Caco-2 (cell line): Measurements from ENCODE around the gene LRRC56. TPM values are rescaled to one million over a fixed set of nuclear protein-coding genes. Genes with fewer than 3 reads are reported as not detected.
A peak's percentile ranks its signal among the peaks of the same experiment; 100 is the strongest.

Experiments
- BruUV-seq: library from RNA; stranded (reverse); fragments of 400-500 nt; replicated peaks from 2 replicates; lab custom pipeline; 2021; lab: Mats Ljungman, UMichigan
- CTCF ChIA-PET: fragments of 300-600 bp; sonication (Branson Sonifier 250); formaldehyde crosslinking; loops from one replicate; lab custom pipeline; 2022; ENCODE audit warnings: antibody characterized with exemption; lab: Charles Lee
- POLR2A ChIA-PET: fragments of 300-600 bp; sonication (Branson Sonifier 250); formaldehyde crosslinking; loops from one replicate; lab custom pipeline; 2022; ENCODE audit warnings: antibody characterized with exemption; lab: Charles Lee
- DNase-seq, 2 experiments: peaks; one replicate each; pipeline versions ENCODE4 v3.0.0 to v3.0.0-alpha.2; 2020 to 2022
- H3K27me3 ChIP-seq: replicated peaks from 2 replicates; pipeline ENCODE4 v1.6.0; 2011; ENCODE audit warnings: low read length; ENCODE audit not compliant: control insufficient read depth, insufficient read depth
- H3K36me3 ChIP-seq: 2 replicates; pipeline ENCODE4 v1.5.1; 2011; ENCODE audit warnings: low read length; ENCODE audit not compliant: control insufficient read depth, insufficient read depth
- H3K4me1 ChIP-seq: fragments of 250-450 bp; sonication (Bioruptor Pico); 2 replicates; pipeline ENCODE4 v1.5.1; 2020; ENCODE audit warnings: mild to moderate bottlenecking
- H3K4me3 ChIP-seq: 2 replicates; pipeline ENCODE4 v1.5.1; 2011; ENCODE audit warnings: low read depth, mild to moderate bottlenecking, control low read depth, low read length
- H3K9me3 ChIP-seq: fragments of 250-450 bp; sonication (Bioruptor Pico); 2 replicates; pipeline ENCODE4 v1.5.1; 2020; ENCODE audit warnings: mild to moderate bottlenecking, moderate library complexity
- H3K27ac Mint-ChIP-seq: one replicate; pipeline ENCODE4 v1.8.0; 2022; ENCODE audit warnings: mixed read lengths; ENCODE audit not compliant: unreplicated experiment
- H3K27me3 Mint-ChIP-seq: one replicate; pipeline ENCODE4 v1.8.0; 2022; ENCODE audit warnings: mixed read lengths; ENCODE audit not compliant: insufficient read depth, unreplicated experiment
- H3K36me3 Mint-ChIP-seq: one replicate; pipeline ENCODE4 v1.8.0; 2022; ENCODE audit warnings: mild to moderate bottlenecking, mixed read lengths; ENCODE audit not compliant: insufficient read depth, unreplicated experiment
- H3K4me1 Mint-ChIP-seq: one replicate; pipeline ENCODE4 v1.8.0; 2022; ENCODE audit warnings: low read depth, mixed read lengths; ENCODE audit not compliant: unreplicated experiment
- H3K4me3 Mint-ChIP-seq: one replicate; pipeline ENCODE4 v1.8.0; 2022; ENCODE audit warnings: mild to moderate bottlenecking, moderate library complexity, mixed read lengths; ENCODE audit not compliant: unreplicated experiment
- H3K9me3 Mint-ChIP-seq: one replicate; pipeline ENCODE4 v1.8.0; 2022; ENCODE audit warnings: mixed read lengths; ENCODE audit not compliant: unreplicated experiment
- intact Hi-C: fragments of 100-400 bp; cut with micrococcal nuclease; formaldehyde crosslinking; loops from one replicate; pipeline ENCODE4 v1.10.0; 2022; ENCODE audit not compliant: unreplicated experiment
- microRNA-seq: library from miRNA; unstranded; fragments of <30 nt; microRNA quantifications from one replicate; pipeline ENCODE4 v1.2.0, GENCODE V29; 2022
- total RNA-seq: library from RNA; stranded (reverse); gene quantifications from 2 replicates; pipeline ENCODE4 v1.2.3, GENCODE V29; 2022
- TF ChIP-seq, protein P1 (sequence below), 2 experiments: fragments of 200-600 bp in 1 of 2; IDR thresholded peaks; 1 replicate in 1 of 2; 2 replicates in 1 of 2; pipeline versions ENCODE4 v1.5.1 to v1.8.0; 2011 to 2022; ENCODE audit warnings: antibody characterized with exemption in 1 of 2, control low read depth in 1 of 2, inconsistent platforms in 1 of 2, low read depth in 1 of 2, low read length in 1 of 2, mild to moderate bottlenecking in 1 of 2, moderate library complexity in 1 of 2; ENCODE audit not compliant: insufficient read depth in 1 of 2, severe bottlenecking in 1 of 2, unreplicated experiment in 1 of 2

Gene LRRC56
- total RNA-seq, 1 experiment from 2014 or later: 4.4 TPM

DNA sequence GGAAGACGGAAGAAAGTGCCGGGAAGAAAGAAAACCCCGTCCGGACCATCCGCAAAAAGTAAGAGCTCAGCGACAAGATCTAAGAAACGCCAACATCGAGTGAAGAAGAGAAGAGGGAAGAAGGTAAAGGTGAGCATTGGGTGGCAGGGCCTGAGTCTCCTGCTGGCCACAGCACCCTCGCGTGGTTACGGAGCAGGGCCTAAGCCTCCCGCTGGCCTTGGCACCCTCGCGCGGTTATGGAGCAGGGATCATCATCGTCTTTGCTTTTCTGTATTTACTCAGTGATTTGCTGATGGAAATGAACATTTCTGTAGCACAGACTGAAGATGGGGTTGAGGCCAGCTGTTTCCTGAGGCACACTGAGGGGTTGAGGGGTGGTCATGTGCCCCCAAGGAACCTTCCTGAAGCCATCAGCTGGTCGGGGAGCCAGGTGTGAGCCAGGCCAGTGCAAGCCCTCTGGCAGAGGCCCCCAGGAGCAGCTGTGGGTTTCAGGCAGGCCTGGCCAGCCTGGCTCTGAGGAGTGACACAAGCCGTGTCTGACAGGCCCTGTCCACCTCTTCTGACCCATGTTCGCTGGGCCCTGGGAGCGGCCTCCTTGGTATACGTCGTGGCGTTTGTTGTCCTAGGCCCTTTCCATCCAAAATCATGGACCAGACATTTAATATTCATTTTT, 64.4 kb downstream of the LRRC56 start:
- no peaks in the 10 kb centered on the region for H3K9me3 ChIP-seq
- ChIA-PET POLR2A (no interaction called here), CTCF (no interaction called here)
- no peaks in the 10 kb centered on the region for H3K4me1 ChIP-seq
- H3K27me3 ChIP-seq: no peaks in the 10 kb centered on the region
- no peak overlapping the region for H3K4me3 ChIP-seq
- peaks cover 9% of the 10 kb centered on the region for H3K36me3 ChIP-seq
- DNase-seq: no peak
- Mint-ChIP-seq H3K9me3 (no peaks in the 10 kb centered on the region), H3K27ac (no peak overlapping the region), H3K4me1 (no peaks in the 10 kb centered on the region), H3K36me3 (peaks cover 93% of the 10 kb centered on the region), H3K27me3 (no peaks in the 10 kb centered on the region), H3K4me3 (no peak overlapping the region)
- TF ChIP-seq, protein P1, sequence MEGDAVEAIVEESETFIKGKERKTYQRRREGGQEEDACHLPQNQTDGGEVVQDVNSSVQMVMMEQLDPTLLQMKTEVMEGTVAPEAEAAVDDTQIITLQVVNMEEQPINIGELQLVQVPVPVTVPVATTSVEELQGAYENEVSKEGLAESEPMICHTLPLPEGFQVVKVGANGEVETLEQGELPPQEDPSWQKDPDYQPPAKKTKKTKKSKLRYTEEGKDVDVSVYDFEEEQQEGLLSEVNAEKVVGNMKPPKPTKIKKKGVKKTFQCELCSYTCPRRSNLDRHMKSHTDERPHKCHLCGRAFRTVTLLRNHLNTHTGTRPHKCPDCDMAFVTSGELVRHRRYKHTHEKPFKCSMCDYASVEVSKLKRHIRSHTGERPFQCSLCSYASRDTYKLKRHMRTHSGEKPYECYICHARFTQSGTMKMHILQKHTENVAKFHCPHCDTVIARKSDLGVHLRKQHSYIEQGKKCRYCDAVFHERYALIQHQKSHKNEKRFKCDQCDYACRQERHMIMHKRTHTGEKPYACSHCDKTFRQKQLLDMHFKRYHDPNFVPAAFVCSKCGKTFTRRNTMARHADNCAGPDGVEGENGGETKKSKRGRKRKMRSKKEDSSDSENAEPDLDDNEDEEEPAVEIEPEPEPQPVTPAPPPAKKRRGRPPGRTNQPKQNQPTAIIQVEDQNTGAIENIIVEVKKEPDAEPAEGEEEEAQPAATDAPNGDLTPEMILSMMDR (IDR thresholded peaks at IDR 0.05; ENCODE audit: insufficient read depth in 1 of 2, low read depth in 1 of 2, low read length in 1 of 2, severe bottlenecking in 1 of 2, unreplicated experiment in 1 of 2): no peak
- intact Hi-C loops: no loop called here
- BruUV-seq: no TSS peak

DNA sequence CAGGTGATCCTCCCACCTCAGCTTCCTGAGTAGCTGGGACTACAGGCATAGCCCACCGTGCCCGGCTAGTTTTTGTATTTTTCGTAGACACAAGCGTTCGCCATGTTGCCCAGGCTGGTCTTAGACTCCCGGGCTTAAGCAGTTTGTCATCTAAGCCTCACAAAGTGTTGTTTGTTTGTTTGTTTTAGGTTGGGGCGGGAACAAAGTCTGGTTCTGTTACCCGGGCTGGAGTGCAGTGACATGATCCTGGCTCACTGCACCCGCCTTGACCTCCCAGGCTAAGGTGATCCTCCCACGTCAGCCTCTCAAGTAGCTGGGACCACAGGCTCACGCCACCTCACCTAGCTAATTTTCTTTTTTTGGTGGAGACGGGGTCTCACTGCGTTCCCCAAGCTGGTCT, 65.8 kb downstream of the LRRC56 start:
- POLR2A ChIA-PET: no interaction called here
- H3K36me3 ChIP-seq: peaks cover 10% of the 10 kb centered on the region
- intact Hi-C loops: no loop called here
- no peak for DNase-seq
- H3K9me3 ChIP-seq: no peaks in the 10 kb centered on the region
- H3K4me1 ChIP-seq: no peaks in the 10 kb centered on the region
- no peak overlapping the region for H3K27ac Mint-ChIP-seq
- CTCF ChIA-PET: interaction anchor here (0.7 kb wide), 1 partner anchor 49 kb away, joined by 4 read pairs; no protein-coding TSS in a partner anchor
- H3K36me3 Mint-ChIP-seq: peaks cover 92% of the 10 kb centered on the region
- no peaks in the 10 kb centered on the region for H3K9me3 Mint-ChIP-seq
- no peaks in the 10 kb centered on the region for H3K27me3 Mint-ChIP-seq
- H3K4me3 ChIP-seq: no peak overlapping the region
- BruUV-seq: no TSS peak
- no peaks in the 10 kb centered on the region for H3K4me1 Mint-ChIP-seq
- TF ChIP-seq, protein P1 (IDR thresholded peaks at IDR 0.05; ENCODE audit: insufficient read depth in 1 of 2, low read depth in 1 of 2, low read length in 1 of 2, severe bottlenecking in 1 of 2, unreplicated experiment in 1 of 2): no peak
- no peak overlapping the region for H3K4me3 Mint-ChIP-seq
- H3K27me3 ChIP-seq: no peaks in the 10 kb centered on the region

Small RNA genes lying within 50 kb of the gene (microRNA-seq; reads per million reads assigned to microRNA genes)
- gene MIR210: 435 reads per million, percentile 81 among the genes with 10 or more reads in this experiment

Other genes starting within 250 kb of the LRRC56 start
- gene PGGHG, start 248.4 kb upstream of the LRRC56 start, total RNA-seq: 59.6 and 66.5 TPM in 2 replicates
- gene IFITM5, start 238.0 kb upstream of the LRRC56 start, total RNA-seq: not detected in 2 replicates
- gene IFITM2, start 229.7 kb upstream of the LRRC56 start, total RNA-seq: 7.0 and 7.3 TPM in 2 replicates
- gene IFITM1, start 223.5 kb upstream of the LRRC56 start, total RNA-seq: 3.0 and 3.2 TPM in 2 replicates
- 6.9 and 12.4 TPM in 2 replicates for gene IFITM3, start 216.7 kb upstream of the LRRC56 start, total RNA-seq
- gene B4GALNT4, start 168.0 kb upstream of the LRRC56 start, total RNA-seq: 30.7 and 35.6 TPM in 2 replicates
- gene PKP3, start 143.3 kb upstream of the LRRC56 start, total RNA-seq: 143 and 149 TPM in 2 replicates
- 119 and 124 TPM in 2 replicates for gene SIGIRR, start 122.5 kb upstream of the LRRC56 start, total RNA-seq
- 85.5 and 92.6 TPM in 2 replicates for gene ANO9, start 95.5 kb upstream of the LRRC56 start, total RNA-seq
- gene PTDSS2, start 87.2 kb upstream of the LRRC56 start, total RNA-seq: 40.6 and 44.3 TPM in 2 replicates
- 134 and 136 TPM in 2 replicates for gene RNH1, start 30.3 kb upstream of the LRRC56 start, total RNA-seq
- 60.2 and 69.0 TPM in 2 replicates for gene HRAS, start 2.0 kb upstream of the LRRC56 start, total RNA-seq
- 11.9 and 13.8 TPM in 2 replicates for gene LMNTD2, start 23.2 kb downstream of the LRRC56 start, total RNA-seq
- 61.1 and 65.5 TPM in 2 replicates for gene RASSF7, start 23.4 kb downstream of the LRRC56 start, total RNA-seq
- gene PHRF1, start 38.9 kb downstream of the LRRC56 start, total RNA-seq: 43.9 and 46.8 TPM in 2 replicates
- gene IRF7, start 78.4 kb downstream of the LRRC56 start, total RNA-seq: 27.2 and 31.2 TPM in 2 replicates
- gene CDHR5, start 87.4 kb downstream of the LRRC56 start, total RNA-seq: 30.2 and 42.0 TPM in 2 replicates
- not detected in 2 replicates for gene SCT, start 89.7 kb downstream of the LRRC56 start, total RNA-seq
- 1.0 and 1.1 TPM in 2 replicates for gene DRD4, start 99.7 kb downstream of the LRRC56 start, total RNA-seq
- gene DEAF1, start 157.7 kb downstream of the LRRC56 start, total RNA-seq: 50.6 and 56.6 TPM in 2 replicates
- gene TMEM80, start 158.3 kb downstream of the LRRC56 start, total RNA-seq: 70.3 and 74.7 TPM in 2 replicates
- 203 and 224 TPM in 2 replicates for gene EPS8L2, start 168.7 kb downstream of the LRRC56 start, total RNA-seq
- gene TALDO1, start 209.9 kb downstream of the LRRC56 start, total RNA-seq: 293 and 300 TPM in 2 replicates
- gene GATD1, start 240.0 kb downstream of the LRRC56 start, total RNA-seq: 85.0 and 91.5 TPM in 2 replicates